K562 (cell line): Measurements from ENCODE around the gene RAP1A. TPM values are rescaled to one million over a fixed set of nuclear protein-coding genes. Genes with fewer than 3 reads are reported as not detected.

Experiments
- ATAC-seq: fragments of 200-7000 bp; cut with Tn5 transposase; 3 replicates; pipeline ENCODE4 v1.9.1; 2020; ENCODE audit warnings: moderate library complexity
- BruUV-seq: library from RNA; stranded (reverse); fragments of 400-500 nt; replicated peaks from 2 replicates; lab custom pipeline; 2021; lab: Mats Ljungman, UMichigan
- CTCF ChIA-PET: fragments of 300-600 bp; formaldehyde crosslinking; extraction: SDS; loops from one replicate; lab custom pipeline; 2021; ENCODE audit warnings: low intra/inter-chr PET ratio; lab: Yijun Ruan, JAX
- POLR2A ChIA-PET: fragments of 300-600, 350-650 bp; sonication (Branson Sonifier 250); formaldehyde crosslinking; extraction: SDS; loops from one replicate; lab custom pipeline; 2021; ENCODE audit warnings: antibody characterized with exemption, inconsistent platforms; lab: Yijun Ruan, JAX
- DNase-seq, 4 experiments: peaks; one replicate each; pipeline versions ENCODE4 v3.0.0 to v3.0.0-alpha.2; 2011 to 2018; ENCODE audit warnings: low spot score in 3 of 4, mixed read lengths in 3 of 4; ENCODE audit errors: extremely low read depth in 1 of 4
- FAIRE-seq: peaks from 2 replicates; lab custom pipeline; 2011; peaks lifted over from hg19 to GRCh38; lab: Jason Lieb, UNC
- H2AFZ ChIP-seq: 2 replicates; pipeline ENCODE4 v1.6.0; 2011; ENCODE audit warnings: low read depth, low read length, control low read depth, inconsistent platforms
- H3K27ac ChIP-seq: fragments of 200-600 bp; 3 replicates; pipeline ENCODE4 v1.8.0; 2011; ENCODE audit warnings: low read depth, mild to moderate bottlenecking, control low read depth, inconsistent platforms, low read length, moderate library complexity, mixed read lengths; ENCODE audit errors: extremely low read depth
- H3K27me3 ChIP-seq, 2 experiments: fragments of 300-600 bp in 1 of 2; 2 replicates in 1 of 2; 3 replicates in 1 of 2; pipeline versions ENCODE4 v1.6.0 to v1.8.0; 2011; ENCODE audit warnings: inconsistent platforms in 2 of 2, low read length in 2 of 2, mild to moderate bottlenecking in 1 of 2, mixed read lengths in 1 of 2, moderate library complexity in 1 of 2; ENCODE audit not compliant: control insufficient read depth in 2 of 2, insufficient read depth in 2 of 2
- H3K36me3 ChIP-seq: fragments of 300-600 bp; 3 replicates; pipeline ENCODE4 v1.8.0; 2011; ENCODE audit warnings: mild to moderate bottlenecking, low read length, inconsistent platforms; ENCODE audit not compliant: control insufficient read depth, insufficient read depth
- H3K4me1 ChIP-seq, 2 experiments: fragments of 200-600 bp in 1 of 2; replicated peaks in 1 of 2; 2 replicates in 1 of 2; 3 replicates in 1 of 2; pipeline versions ENCODE4 v1.5.1 to v1.8.0; 2011; ENCODE audit warnings: inconsistent platforms in 2 of 2, low read length in 2 of 2, mild to moderate bottlenecking in 1 of 2, mixed read lengths in 1 of 2, moderate library complexity in 1 of 2; ENCODE audit not compliant: control insufficient read depth in 2 of 2, insufficient read depth in 2 of 2
- H3K4me2 ChIP-seq: 2 replicates; pipeline ENCODE4 v1.6.1; 2011; ENCODE audit warnings: low read length, control low read depth, inconsistent platforms, mixed read lengths; ENCODE audit not compliant: insufficient read depth
- H3K4me3 ChIP-seq: fragments of 200-600 bp; sonication (generic), shearing (Covaris generic); 2 replicates; pipeline ENCODE4 v1.5.1; 2016; ENCODE audit warnings: control low read depth, inconsistent platforms
- H3K79me2 ChIP-seq: fragments of 200-600 bp; 3 replicates; pipeline ENCODE4 v1.8.0; 2011; ENCODE audit warnings: low read length, inconsistent platforms; ENCODE audit not compliant: control insufficient read depth, insufficient read depth
- H3K9ac ChIP-seq, 2 experiments: 2 replicates each; pipeline versions ENCODE4 v1.6.0 to v1.6.1; 2011; ENCODE audit warnings: low read depth in 2 of 2, low read length in 2 of 2, control low read depth in 1 of 2, inconsistent platforms in 1 of 2, mild to moderate bottlenecking in 1 of 2, mixed read lengths in 1 of 2; ENCODE audit not compliant: insufficient read depth in 1 of 2
- H3K9me1 ChIP-seq: one replicate; pipeline ENCODE4 v1.6.0; 2011; ENCODE audit warnings: inconsistent platforms, mild to moderate bottlenecking, low read length, moderate library complexity; ENCODE audit not compliant: control insufficient read depth, insufficient read depth
- H3K9me3 ChIP-seq: replicated peaks from 2 replicates; pipeline ENCODE4 v1.5.1; 2011; ENCODE audit warnings: low read depth, low read length, inconsistent platforms; ENCODE audit not compliant: control insufficient read depth, insufficient read depth
- H4K20me1 ChIP-seq: replicated peaks from 2 replicates; pipeline ENCODE4 v1.6.1; 2011; ENCODE audit warnings: low read length, inconsistent platforms, mixed read lengths; ENCODE audit not compliant: control insufficient read depth, insufficient read depth
- ARHGAP35 ChIP-seq: fragments of 450-650 bp; IDR thresholded peaks from 2 replicates; pipeline ENCODE4 v1.6.1; 2018; ENCODE audit not compliant: partially characterized antibody
- ATF3 ChIP-seq, 2 experiments: fragments of 450-650 bp in 1 of 2; sonication (generic) in 1 of 2; formaldehyde crosslinking in 1 of 2; IDR thresholded peaks in 1 of 2; conservative IDR thresholded peaks in 1 of 2; 2 replicates each; pipeline versions ENCODE4 v1.6.1 to v1.8.1; 2016 to 2023; ENCODE audit warnings: mild to moderate bottlenecking in 2 of 2, moderate library complexity in 2 of 2, inconsistent platforms in 1 of 2, missing genetic modification reagents in 1 of 2
- CTBP1 ChIP-seq: fragments of 450-650 bp; IDR thresholded peaks from 2 replicates; pipeline ENCODE4 v1.6.1; 2016; ENCODE audit warnings: borderline replicate concordance
- DIDO1 ChIP-seq: fragments of 450-650 bp; IDR thresholded peaks from 2 replicates; pipeline ENCODE4 v1.6.1; 2016; ENCODE audit warnings: low read depth, missing biosample characterization, missing genetic modification characterization
- EGR1 ChIP-seq: fragments of 450-650 bp; conservative IDR thresholded peaks from 2 replicates; pipeline ENCODE4 v1.6.1; 2017; ENCODE audit warnings: mild to moderate bottlenecking
- GATA2 ChIP-seq: sonication (generic); formaldehyde crosslinking; IDR thresholded peaks from 2 replicates; pipeline ENCODE4 v1.4.0; 2020; ENCODE audit warnings: mild to moderate bottlenecking, missing genetic modification reagents
- GTF3C2 ChIP-seq: IDR thresholded peaks from 3 replicates; pipeline ENCODE4 v1.6.1; 2011; ENCODE audit warnings: borderline replicate concordance, mild to moderate bottlenecking, moderate library complexity; ENCODE audit not compliant: insufficient read length; ENCODE audit errors: extremely low read depth
- HCFC1 ChIP-seq: IDR thresholded peaks from 2 replicates; pipeline ENCODE4 v1.6.1; 2012; ENCODE audit warnings: low read depth, low read length, improper control_type of control experiment
- HNRNPUL1 ChIP-seq: fragments of 200-400 bp; formaldehyde crosslinking; IDR thresholded peaks from 2 replicates; pipeline ENCODE4 v1.6.1; 2017; ENCODE audit warnings: low read length
- MCM3 ChIP-seq: fragments of 450-650 bp; IDR thresholded peaks from 2 replicates; pipeline ENCODE4 v1.6.1; 2016
- RCOR1 ChIP-seq, 2 experiments: IDR thresholded peaks; 2 replicates each; pipeline ENCODE4 v1.6.1; 2012; ENCODE audit warnings: low read depth in 2 of 2, low read length in 2 of 2, borderline replicate concordance in 1 of 2, improper control_type of control experiment in 1 of 2
- TAL1 ChIP-seq: fragments of 450-650 bp; IDR thresholded peaks from 2 replicates; pipeline ENCODE4 v1.6.1; 2016; ENCODE audit warnings: mild to moderate bottlenecking
- TEAD4 ChIP-seq, 2 experiments: sonication (generic) in 1 of 2; formaldehyde crosslinking in 1 of 2; IDR thresholded peaks; 2 replicates each; pipeline versions ENCODE4 v1.6.1 to v1.8.0; 2012 to 2022; ENCODE audit warnings: borderline replicate concordance in 1 of 2, inconsistent platforms in 1 of 2, low read length in 1 of 2, mild to moderate bottlenecking in 1 of 2, missing genetic modification reagents in 1 of 2
- WHSC1 ChIP-seq: IDR thresholded peaks from one replicate; pipeline ENCODE4 v1.6.1; 2012; ENCODE audit warnings: low read length, control low read depth, inconsistent platforms
- YY1 ChIP-seq, 3 experiments: IDR thresholded peaks; 2 replicates each; pipeline ENCODE4 v1.6.1; 2011; ENCODE audit warnings: low read length in 2 of 3, mild to moderate bottlenecking in 2 of 3, moderate library complexity in 2 of 3, borderline replicate concordance in 1 of 3, control low read depth in 1 of 3, low read depth in 1 of 3; ENCODE audit not compliant: insufficient read depth in 3 of 3, insufficient replicate concordance in 2 of 3, control insufficient read depth in 1 of 3, insufficient read length in 1 of 3; ENCODE audit errors: extremely low read depth in 1 of 3
- ZNF146 ChIP-seq: IDR thresholded peaks from one replicate; pipeline ENCODE4 v1.6.1; 2018; ENCODE audit warnings: missing compliant biosample characterization; ENCODE audit not compliant: unreplicated experiment
- WGBS: fragments of 100-300 bp; shearing (Covaris generic); methylation state at CpG from one replicate; pipeline ENCODE4 v1.1.6; 2016; ENCODE audit warnings: low coverage, mixed read lengths; ENCODE audit not compliant: insufficient coverage; ENCODE audit errors: missing lambda C conversion rate; 5-methylcytosine and 5-hydroxymethylcytosine counted together
- in situ Hi-C: fragments of 300-500 bp; cut with MboI; formaldehyde crosslinking; loops from 4 replicates; pipeline ENCODE4 v1.15.0; 2018; ENCODE audit warnings: inconsistent platforms, mixed read lengths
- intact Hi-C: fragments of 100-400 bp; cut with micrococcal nuclease; formaldehyde crosslinking; loops from 2 replicates; pipeline ENCODE4 v1.14.2; 2022
- polyA plus RNA-seq, 8 experiments: library from polyadenylated mRNA; depleted of rRNA in 4 of 8; stranded (reverse) in 5 of 8; unstranded in 3 of 8; fragments of >200 nt; fragmentation: Nextera tagmentation in 2 of 8; fragmentation: Illumina TruSeq in 1 of 8; extraction: Ambion mirVana in 2 of 8; extraction: Trizol in 1 of 8; gene quantifications; 2 replicates each; pipeline versions ENCODE4 v1.2.1 to v1.2.3, GENCODE V29; 2011 to 2014; ENCODE audit warnings: inconsistent platforms in 1 of 8, missing spikeins in 1 of 8
- total RNA-seq, 7 experiments: library from RNA; depleted of rRNA in 6 of 7; stranded (reverse); fragments of >200 nt in 6 of 7; fragmentation: Illumina TruSeq in 2 of 7; extraction: Trizol in 2 of 7; gene quantifications; 2 replicates each; pipeline versions ENCODE4 v1.2.1 to v1.2.3, GENCODE V29; 2011 to 2021; ENCODE audit warnings: low replicate concordance in 1 of 7

RAP1A gene
- total and polyA plus RNA-seq, 9 of the 15 experiments (the other 6 are each of a cell fraction or from before 2014, with no cell fraction given): 13.4 to 86.2 (median 32.5) TPM

- intact Hi-C loops: loop anchor here (1.0 kb wide), 1 partner anchor 40 kb away; no protein-coding TSS in a partner anchor
- H3K9ac ChIP-seq: peak overlapping the region; percentile 91 to 97
- ChIA-PET POLR2A (interaction anchor here (0.6 to 3.3 kb wide), 5 partner anchors 9 to 555 kb away, joined by 3 to 43 read pairs (median 4); no protein-coding TSS in a partner anchor), CTCF (interaction anchor here (0.7 to 1.8 kb wide), 4 partner anchors 37 to 531 kb away, joined by 3 to 32 read pairs (median 6); no protein-coding TSS in a partner anchor)
- ATAC-seq (peak; percentile 39), FAIRE-seq (no peak), DNase-seq (peak; percentile 56 to 66 (median 57))
- peak overlapping the region; percentile 99 for H2AFZ ChIP-seq
- H3K4me2 ChIP-seq: peak overlapping the region; percentile 91
- H3K27ac ChIP-seq: peak overlapping the region; percentile 78
- BruUV-seq: TSS peak; percentile 85
- in situ Hi-C loops: loop anchor here (5.0 kb wide), 1 partner anchor 273 kb away; no protein-coding TSS in a partner anchor
- H3K79me2 ChIP-seq: peaks cover 32% of the 10 kb centered on the region
- no peaks in the 10 kb centered on the region for H3K9me1 ChIP-seq
- H3K4me3 ChIP-seq: peak overlapping the region; percentile 87
- under 1% methylated on average over 12 of the region's 12 CpGs for WGBS
- no peaks in the 10 kb centered on the region for H3K9me3 ChIP-seq
- peaks cover 0 to 2% of the 10 kb centered on the region in 2 experiments; a peak in 2 of 5 replicates for H3K27me3 ChIP-seq
- peaks cover 9 to 15% of the 10 kb centered on the region in 2 experiments for H3K4me1 ChIP-seq
- no peaks in the 10 kb centered on the region for H4K20me1 ChIP-seq
- peaks cover 29% of the 10 kb centered on the region for H3K36me3 ChIP-seq
- peak in 1 of 3 experiments; percentile 39 for TF ChIP-seq YY1 (IDR thresholded peaks at IDR 0.05; ENCODE audit: borderline replicate concordance in 1 of 3, control insufficient read depth in 1 of 3, extremely low read depth in 1 of 3, insufficient read depth in 3 of 3, insufficient read length in 1 of 3, insufficient replicate concordance in 2 of 3, low read depth in 1 of 3, low read length in 2 of 3)
- TF ChIP-seq CTBP1: peak; percentile 97; the same call in 1 of the 2 replicates
- TF ChIP-seq GTF3C2: no peak
- peak in 1 of 2 experiments; percentile 92; a peak in 2 of 4 replicates for TF ChIP-seq RCOR1 (IDR thresholded peaks at IDR 0.05; ENCODE audit: borderline replicate concordance in 1 of 2, low read depth in 2 of 2, low read length in 2 of 2)
- no peak for TF ChIP-seq HCFC1
- TF ChIP-seq ATF3 (IDR thresholded peaks at IDR 0.05): no peak
- TF ChIP-seq ATF3 (CRISPR knock-in tag; conservative IDR thresholded peaks at IDR 0.05): 0 out of 2 replicates have a peak, but pooled peaks have one; percentile 1
- peak; percentile 74 for TF ChIP-seq TEAD4 (IDR thresholded peaks at IDR 0.05; ENCODE audit: low read length)
- TF ChIP-seq TEAD4 (CRISPR knock-in tag; IDR thresholded peaks at IDR 0.05; ENCODE audit: borderline replicate concordance): no peak
- TF ChIP-seq MCM3: no peak
- TF ChIP-seq DIDO1 (tag): peak; percentile 12; the same call in 1 of the 2 replicates
- no peak for TF ChIP-seq WHSC1
- no peak for TF ChIP-seq ZNF146 (CRISPR knock-in tag)
- TF ChIP-seq TAL1: peak; percentile 4; the same call in 1 of the 2 replicates
- peak; percentile 90; the same call in 1 of the 2 replicates for TF ChIP-seq HNRNPUL1
- peak; percentile 26; the same call in 1 of the 2 replicates for TF ChIP-seq GATA2 (CRISPR knock-in tag)
- no peak for TF ChIP-seq ARHGAP35
- TF ChIP-seq EGR1: peak; percentile 100
Measured at GRCh38 chr1:111754984-111755330, 135.4 kb downstream of the RAP1A start.
